Daoy (cell line): Measurements from ENCODE around the gene MAD1L1. TPM values are rescaled to one million over a fixed set of nuclear protein-coding genes. Genes with fewer than 3 reads are reported as not detected.
"Not testable (repeated sequence)": the region's sequence is repeated elsewhere in the genome, so short reads cannot be mapped to it uniquely, and the experiment has no call there.

Source experiments
- DNase-seq: peaks from one replicate; pipeline ENCODE4 v3.0.0-alpha.2; 2015; ENCODE audit warnings: low read depth
- total RNA-seq: library from RNA; depleted of rRNA; stranded (reverse); fragments of >200 nt; shearing (Covaris generic); gene quantifications from 2 replicates; pipeline ENCODE4 v1.2.3, GENCODE V29; 2014

MAD1L1 gene
- total RNA-seq, 1 experiment from 2014 or later = 103 TPM

DNA sequence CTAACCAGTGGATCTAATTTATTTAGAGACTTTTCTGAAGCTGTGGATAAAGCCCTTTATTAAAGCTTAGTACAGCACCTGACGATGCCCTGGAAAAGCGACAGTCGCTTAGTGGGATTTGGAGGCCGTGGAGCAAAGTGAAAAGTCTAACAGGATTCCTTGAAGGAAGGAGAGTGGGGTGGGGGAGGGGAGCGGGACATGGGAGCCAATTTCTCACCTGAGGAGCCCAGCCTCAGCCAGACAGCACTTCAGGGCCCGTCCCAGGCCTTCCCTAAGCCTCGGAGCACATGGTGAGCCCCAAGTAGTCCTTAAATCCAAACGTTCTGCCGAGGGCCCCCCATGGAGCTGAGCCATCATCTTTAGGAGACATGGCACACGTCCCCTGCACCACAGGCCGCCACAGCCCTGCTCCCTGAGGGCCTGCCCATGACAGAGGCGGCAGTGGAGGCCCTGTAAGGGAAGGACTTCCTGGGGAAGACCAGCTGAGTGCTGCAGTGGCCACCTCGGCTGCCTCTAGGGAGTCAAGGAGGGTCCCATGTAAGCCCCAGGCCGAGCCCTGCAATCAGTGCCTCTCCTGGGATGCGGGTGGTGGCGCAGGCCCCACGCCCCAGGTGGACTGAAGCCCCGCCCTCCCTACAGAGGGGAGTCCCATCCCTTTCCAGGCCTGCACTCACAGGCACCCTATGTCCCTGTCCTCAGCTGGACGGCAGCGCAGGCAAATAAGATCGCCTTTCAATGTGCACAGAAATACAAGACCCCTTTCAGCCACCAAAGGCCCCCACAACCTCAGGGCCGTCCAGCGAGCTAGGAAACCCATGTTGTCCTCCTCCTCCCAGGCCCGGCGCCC, 187.0 kb downstream of the MAD1L1 start:
- DNase-seq = no peak

GRCh38 chr7:2044883-2045471, 187.8 kb downstream of the MAD1L1 start:
- DNase-seq = no peak

GRCh38 chr7:2044311-2044882, 188.3 kb downstream of the MAD1L1 start:
- DNase-seq = no peak

GRCh38 chr7:2043316-2044039, 189.3 kb downstream of the MAD1L1 start:
- no peak for DNase-seq

- DNase-seq = no peak
Observed at GRCh38 chr7:2042650-2043049, 190.1 kb downstream of the MAD1L1 start.

DNA sequence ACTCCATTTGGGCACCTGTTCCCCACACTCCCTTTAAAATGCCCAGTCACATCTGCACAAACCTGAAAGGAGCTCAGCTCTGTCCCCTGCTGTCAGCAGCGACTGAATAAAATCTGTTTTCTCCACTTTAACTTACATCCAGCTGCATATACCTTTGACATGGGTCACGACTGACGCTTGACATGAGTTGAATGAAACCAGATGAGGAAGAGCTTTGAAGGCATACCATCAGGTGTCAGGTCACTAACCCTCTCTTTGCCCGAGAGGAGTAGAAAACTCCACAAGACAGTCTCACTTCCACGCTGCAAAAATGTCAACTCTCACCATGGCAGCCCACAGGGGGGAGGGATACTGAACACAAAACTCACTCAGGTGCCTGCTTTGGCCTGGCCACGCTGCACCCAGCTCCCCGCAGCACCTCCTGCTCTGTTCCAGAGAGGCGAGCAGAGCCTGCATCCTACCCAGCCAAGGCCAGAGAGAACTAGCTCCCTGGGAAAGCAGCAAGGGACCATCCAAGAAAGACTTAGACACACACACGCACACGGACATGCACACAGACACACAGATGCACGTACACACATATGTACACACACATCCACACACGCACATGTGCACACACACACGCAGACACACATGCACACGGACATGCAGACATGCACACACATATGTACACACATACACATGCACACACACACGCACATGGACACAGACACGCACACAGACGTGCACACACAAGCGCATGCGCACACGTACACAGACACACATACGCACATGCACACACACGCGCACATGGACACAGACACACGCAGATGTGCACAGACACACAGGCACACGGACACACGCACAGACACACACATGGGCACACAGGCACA, 191.0 kb downstream of the MAD1L1 start:
- no peak for DNase-seq

- no peak for DNase-seq
Observed at GRCh38 chr7:2040893-2041270, 191.9 kb downstream of the MAD1L1 start.

GRCh38 chr7:2040201-2040892, 192.4 kb downstream of the MAD1L1 start:
- DNase-seq = no peak

DNA sequence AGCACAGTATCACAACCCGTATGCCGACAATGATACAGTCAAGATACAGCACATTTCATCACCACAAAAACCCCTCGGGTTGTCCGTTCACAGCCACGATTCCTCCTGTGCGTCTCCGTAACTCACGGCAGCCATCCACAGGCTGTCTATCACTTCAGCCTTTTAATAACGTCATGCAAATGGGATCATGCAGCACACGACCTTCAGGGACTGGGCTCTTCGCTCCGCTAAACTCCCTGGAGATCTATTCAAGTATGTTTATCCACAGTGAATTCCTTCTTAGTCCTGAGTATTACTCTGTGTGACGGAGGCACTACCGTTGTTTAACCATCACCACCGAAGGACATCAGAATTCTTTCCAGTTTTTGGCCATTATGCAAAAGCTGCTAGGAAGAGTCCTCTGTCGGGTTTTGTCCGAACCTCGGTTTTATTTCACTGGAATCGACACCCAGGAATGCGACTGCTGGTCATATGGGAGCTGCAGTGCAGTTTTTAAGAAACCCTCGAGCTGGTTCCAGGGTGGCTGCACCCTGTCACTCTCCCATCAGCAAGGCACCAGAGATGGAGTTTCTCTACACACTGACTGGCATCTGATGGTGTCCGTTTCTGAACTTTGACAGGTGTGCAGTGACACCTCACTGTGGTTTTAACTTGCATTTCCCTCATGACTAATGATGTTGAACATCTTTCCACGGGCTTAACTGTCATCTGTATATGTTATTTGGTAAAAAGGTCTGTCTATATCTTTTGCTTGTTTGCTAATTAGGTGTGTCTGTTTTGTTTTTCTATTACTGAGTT, 193.6 kb downstream of the MAD1L1 start:
- no peak for DNase-seq

- DNase-seq = no peak
Observed at GRCh38 chr7:2037808-2038522, 194.8 kb downstream of the MAD1L1 start.

DNA sequence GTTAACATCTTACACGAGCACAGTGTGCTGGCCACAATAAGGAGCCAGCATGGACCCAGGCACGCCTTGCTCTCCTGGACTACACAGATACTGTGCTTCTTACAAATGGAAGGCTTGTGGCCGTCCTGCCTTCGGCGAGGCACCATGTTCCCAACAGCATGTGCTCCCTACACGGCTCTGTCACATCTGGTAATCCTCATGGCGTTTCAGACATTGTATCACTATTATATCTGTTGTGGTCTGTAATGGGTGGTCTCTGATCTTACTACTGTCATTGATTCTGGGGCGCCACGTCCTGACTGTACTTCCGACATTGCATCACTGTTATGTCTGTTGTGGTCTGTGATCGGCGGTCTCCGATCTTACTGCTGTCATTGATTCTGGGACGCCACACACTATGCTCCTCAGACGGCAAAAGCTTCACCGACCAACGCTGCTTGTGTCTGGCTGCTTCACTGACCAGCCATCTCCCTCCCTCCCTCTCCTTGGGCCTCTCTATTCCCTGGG, 195.4 kb downstream of the MAD1L1 start:
- DNase-seq = no peak

DNA sequence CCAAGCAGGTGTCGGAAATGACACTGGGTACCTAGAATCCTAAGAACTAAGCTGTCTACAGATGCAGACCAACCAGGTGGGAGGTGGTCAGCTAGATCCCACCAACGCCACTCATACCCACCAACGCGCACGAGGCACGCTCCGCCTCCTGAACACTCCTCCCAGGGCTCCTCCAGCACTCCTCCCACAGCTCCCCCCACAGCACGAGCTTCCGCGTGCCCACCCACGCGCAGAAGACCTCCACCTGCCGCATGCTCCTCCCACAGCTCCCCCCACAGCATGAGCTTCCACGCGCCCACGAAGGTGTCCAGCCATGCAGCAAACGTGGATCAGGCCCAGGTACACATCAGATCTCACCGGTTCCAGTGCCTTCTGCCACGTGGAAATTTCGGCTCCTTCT, 196.0 kb downstream of the MAD1L1 start:
- DNase-seq = no peak

- not testable (repeated sequence) for DNase-seq
Observed at GRCh38 chr7:2036201-2036600, 196.5 kb downstream of the MAD1L1 start.

- DNase-seq = no peak
Observed at GRCh38 chr7:2034291-2035201, 198.2 kb downstream of the MAD1L1 start.

GRCh38 chr7:2033586-2034135, 199.1 kb downstream of the MAD1L1 start:
- DNase-seq = no peak

GRCh38 chr7:2032876-2033407, 199.8 kb downstream of the MAD1L1 start:
- no peak for DNase-seq
